GM18526 (cell line): ENCODE data around the gene ETV5.

Experiments
- POLR2A ChIP-seq: IDR thresholded peaks from 3 replicates; pipeline ENCODE4 v1.6.1; 2011; ENCODE audit not compliant: insufficient read length; ENCODE audit errors: extremely low read depth

Gene ETV5

DNA sequence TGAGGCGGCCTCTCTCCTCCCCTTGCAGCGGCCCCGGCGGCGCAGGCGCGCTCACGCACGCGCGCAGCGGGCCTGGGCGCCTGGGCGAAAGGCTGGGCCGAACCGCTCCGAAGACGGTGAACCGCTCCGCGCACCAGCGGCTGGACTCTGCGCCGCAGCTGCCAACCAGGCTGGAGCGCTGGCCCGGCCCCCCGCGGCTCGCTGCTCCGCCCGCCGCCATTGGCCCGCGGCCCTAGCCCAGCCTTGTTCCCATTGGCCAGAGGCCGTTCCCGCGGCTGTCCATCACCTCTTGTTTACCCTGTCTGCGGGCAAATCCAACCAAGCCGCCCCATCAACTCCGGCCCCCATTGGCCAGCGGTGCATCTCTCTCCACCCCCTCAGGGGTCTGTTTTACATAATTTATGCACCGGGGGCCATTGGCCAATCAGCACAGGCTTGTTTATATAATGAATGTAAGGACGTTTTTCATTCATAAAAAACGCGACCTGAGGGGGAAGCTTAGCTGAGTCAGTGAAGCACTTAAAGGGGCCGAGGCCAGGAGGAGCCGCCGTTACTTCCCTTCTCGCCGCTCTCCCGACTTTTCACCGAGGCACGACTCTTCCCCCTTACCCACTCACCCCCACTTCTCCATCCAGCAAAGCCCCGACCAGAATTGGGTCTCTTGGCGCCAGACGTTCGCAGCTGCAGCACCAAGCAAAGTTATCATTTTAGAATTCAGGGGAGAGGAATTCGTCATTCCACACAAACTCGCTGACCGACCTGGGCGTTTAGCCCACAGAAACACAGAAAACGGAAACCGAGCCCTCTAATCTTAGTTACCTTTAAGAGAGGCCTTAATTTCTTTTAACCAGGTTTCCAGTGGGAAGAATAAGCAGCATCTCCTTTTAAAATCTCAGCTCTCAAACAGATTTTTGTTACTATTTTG lies at the start of gene ETV5:
Gene ETV5, minus strand, starts transcription at position 149 of the 925 bp plus-strand sequence. CDS start 3,221 bp downstream, outside the sequence.
- TF ChIP-seq POLR2A: peak; percentile 43

DNA sequence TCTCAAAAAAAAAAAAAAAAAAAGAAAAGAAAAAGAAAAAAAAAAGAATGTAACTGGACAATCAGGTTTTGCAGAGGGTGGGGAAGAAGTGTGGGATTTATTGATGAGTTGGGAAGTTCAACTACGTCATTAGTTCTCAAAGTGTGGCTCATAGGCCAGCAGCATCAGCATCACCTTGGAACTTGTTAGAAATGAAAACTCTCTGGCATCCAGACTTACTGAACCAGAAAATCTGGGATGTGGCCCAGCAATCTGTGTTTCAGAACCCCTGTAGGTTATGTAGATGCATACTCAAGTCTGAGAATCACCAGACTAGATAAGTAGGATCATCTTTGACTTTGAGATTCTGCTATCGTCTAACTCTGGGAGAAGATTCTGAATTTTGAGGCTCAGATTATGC lies 45.8 kb upstream of the ETV5 start:
- TF ChIP-seq POLR2A: no peak

DNA sequence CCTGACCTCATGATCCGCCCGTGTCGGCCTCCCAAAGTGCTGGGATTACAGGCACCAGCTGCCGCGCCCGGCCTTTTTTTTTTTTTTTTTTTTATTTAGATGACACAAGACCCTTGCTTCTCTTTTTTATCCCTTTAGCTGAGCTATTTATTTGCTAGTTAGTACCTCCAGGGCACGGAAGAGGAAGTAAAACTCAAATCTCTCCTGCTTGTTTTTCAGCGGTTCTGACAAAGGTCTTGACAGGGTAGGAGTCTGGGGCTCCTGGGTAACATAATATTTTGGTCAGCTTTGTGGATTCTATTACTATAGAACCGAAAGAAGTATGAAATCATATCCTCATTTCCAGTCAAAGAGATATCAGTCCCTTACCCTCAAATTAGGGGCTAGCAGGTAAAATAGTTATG lies 44.0 kb upstream of the ETV5 start:
- no peak for TF ChIP-seq POLR2A

DNA sequence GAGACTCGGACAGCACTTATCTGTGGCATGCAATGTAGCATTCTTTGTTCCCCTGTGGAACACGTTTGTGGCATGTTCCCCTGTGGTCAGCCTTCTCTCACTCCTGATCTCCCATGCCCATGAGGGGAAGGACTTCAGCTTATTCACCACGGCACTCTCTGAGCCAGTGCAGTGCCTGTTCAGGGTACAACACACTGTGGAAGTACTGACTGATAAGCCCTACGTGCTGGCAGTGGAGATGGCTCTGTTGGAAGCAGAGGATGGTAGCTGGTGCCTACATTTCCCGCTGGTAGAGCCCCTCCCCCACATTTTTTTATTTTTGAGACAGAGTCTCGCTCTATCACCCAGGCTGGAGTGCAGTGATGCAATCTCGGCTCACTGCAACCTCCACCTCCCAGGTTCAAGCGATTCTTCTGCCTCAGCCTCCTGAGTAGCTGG lies 43.5 kb upstream of the ETV5 start:
- TF ChIP-seq POLR2A: no peak

DNA sequence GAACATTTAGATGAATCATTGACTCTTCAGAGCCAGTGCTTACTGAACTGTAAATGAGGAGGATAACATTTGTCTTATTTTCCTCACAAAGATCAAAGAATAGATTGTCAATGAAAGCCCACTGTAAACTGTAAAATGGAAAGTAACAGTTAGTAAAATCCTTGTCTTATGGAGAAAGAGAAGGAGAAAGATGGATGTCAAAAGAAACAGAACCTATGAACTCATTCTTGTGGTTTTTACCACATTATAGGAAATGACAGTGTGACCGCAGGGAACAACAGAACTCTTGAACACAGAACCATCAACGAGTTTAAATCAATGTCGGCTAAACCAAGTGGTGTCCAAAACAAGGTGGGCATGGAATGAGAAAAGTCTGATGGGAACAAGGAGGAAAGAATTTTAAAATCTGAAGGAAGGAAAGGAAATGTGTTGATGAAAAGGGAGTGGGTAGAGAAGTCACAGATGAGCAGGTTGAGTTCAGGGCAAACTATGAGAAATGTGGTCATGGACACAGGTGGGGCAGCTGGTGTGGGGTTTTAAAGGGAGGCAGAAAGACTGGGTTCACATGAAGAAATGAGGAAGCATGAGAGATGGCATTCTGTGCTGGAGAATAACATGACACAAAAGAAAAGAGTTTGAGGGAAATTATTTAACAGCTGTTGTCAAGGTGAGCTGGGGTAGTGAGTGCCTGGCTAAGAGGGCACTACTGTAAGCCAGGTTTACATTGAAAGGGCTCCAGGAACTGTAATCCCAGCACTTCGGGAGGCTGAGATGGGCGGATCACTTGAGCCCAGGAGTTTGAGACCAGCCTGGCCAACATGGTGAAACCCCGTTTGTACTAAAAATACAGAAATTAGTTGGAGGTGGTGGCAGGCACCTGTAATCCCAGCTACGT lies 42.4 kb upstream of the ETV5 start:
- TF ChIP-seq POLR2A: no peak

DNA sequence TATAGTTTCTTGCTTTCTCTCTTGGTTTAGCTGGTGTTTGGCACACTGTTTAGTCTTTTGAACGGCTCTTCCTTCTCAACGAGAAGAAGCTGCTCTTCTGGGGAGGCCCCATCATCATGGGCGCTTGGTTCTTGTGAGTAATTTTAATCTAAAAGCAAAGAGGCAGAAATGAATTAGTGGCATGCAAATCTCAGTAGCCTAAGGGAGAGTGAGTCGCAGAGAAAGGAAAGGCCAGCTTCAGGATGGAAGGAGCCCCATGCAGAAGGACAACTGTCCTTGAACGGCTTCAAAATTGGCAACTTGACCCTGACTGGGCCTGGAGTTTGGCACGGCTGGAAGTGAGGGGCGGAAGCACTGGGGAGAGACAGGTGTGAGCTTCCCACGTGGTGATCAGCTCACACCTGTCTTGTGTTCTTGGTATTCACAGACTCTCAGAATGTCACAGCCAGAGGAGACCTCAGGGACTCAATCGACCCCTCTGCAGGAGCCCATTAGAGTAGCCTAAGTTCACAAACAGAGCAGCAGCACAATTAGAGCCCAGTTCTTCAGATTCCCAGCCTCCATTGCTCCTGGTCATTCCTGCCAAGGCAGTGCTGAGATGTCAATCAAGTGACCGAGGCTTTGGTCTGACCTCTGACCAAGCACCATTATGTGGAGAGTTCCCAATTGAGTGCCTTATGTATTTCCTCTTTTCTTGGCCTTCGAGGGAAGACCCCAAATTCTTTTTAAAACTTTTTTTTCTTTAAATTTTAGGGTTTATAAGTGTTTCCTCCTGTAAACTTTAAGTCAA lies 41.3 kb upstream of the ETV5 start:
- TF ChIP-seq POLR2A: no peak

DNA sequence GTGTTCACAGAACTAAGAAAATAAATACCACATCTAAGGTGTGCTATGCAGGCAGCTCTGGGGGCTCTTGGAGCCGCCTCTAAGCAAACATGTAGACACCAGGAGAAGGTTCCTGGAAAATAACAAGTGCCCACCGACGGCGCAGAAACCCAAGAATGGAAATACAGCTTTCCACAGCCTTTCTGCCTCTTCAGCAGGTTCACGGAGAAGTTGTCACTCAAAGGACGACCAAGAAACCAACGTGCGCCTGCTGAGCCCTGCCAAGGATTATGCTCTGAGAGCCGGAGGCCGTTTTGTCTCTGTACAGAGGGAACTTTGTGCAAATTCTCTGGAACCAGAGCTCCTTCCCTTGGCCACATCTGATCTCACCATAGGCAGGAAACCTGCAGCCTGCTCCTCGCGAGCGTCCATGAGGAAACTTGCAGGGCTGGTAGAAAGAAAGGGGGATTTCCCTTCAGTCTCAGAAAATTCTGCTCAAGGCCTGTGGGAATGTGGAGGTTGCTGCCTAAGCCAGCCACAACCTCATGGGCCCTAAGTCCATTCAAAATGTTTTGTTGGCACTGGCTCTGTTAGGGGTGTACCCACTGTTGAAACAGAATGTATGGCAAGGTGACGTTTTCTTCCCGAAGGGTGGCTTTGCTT lies 40.6 kb upstream of the ETV5 start:
- TF ChIP-seq POLR2A: no peak

DNA sequence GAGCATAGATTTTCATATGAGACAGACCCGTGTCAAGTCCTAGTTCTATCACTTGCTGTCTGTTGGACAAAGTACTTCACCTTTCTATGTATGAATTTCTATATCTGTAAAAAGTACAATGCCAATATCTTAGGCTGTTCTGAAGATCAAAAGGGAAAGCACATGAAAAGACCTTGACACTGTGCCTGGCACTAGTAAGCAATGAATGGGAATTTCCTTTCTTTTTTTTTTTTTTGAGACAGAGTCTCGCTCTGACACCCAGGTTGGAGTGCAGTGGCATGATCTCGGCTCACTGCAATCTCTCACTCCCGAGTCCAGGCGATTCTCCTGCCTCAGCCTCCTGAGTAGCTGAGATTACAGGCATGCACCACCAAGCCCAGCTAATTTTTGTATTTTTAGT lies 35.4 kb upstream of the ETV5 start:
- no peak for TF ChIP-seq POLR2A

DNA sequence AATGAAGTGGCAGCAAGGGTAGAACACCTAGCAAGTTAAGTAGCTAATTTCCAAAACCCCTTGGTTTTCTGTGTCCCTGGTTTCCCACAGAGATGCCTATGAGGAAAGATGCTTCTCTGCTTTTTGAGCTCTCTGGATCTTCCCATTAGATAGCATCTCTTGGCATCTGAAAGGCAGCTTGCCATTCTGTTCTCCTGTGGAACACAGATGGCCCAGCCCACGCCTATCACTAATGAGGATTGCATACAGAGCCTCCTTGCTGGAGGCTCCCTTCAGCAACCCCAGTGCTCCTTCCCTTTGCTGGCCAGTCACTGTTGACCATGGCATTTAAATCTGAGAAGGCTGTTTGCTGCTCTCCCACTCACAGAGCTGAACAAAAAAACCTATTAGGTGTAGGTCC lies 34.4 kb upstream of the ETV5 start:
- TF ChIP-seq POLR2A: no peak

DNA sequence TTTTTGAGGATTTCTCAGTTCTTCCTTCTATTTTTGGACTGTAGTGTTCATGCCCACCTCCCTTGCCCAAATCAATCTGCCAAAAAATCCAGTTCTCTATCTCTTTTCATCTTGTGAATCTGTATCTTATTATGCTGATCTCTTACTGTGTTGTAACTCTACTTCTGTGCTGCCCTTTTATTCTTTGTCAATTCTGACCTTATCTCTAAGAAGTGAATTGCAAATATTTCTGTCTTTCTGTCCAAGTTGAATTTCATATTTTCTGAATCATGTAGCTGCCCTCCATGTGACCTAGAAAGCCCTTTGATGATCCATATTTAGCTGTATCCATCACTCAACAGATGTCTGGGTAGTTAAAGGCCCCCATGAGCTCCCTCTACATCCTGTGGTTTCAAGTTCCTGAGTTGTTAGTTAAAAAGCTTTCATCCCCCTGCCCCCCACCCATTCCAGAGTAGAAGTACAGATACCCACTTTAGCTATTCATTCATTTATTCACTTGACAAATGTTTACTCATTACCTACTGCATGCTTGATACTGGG lies 33.6 kb upstream of the ETV5 start:
- no peak for TF ChIP-seq POLR2A

DNA sequence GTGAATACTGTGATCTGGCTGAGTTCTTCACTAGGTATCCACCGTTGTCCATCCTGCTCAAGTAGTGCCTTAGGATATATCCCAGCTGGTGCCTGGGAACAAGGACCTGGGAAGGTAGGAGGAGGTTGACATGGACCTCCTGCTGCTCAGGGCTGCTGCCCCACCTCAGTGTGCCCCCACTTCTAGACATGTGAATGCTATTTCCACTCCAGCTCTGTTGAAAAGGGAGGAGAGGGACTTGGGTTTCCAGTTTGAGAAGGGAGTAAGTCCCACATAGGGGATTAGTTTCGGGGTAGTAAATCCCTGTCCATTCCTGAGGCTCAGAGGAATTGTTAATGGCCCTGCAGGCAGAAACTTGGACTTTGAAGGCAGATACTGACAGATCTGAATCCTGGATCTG lies 32.9 kb upstream of the ETV5 start:
- no peak for TF ChIP-seq POLR2A

DNA sequence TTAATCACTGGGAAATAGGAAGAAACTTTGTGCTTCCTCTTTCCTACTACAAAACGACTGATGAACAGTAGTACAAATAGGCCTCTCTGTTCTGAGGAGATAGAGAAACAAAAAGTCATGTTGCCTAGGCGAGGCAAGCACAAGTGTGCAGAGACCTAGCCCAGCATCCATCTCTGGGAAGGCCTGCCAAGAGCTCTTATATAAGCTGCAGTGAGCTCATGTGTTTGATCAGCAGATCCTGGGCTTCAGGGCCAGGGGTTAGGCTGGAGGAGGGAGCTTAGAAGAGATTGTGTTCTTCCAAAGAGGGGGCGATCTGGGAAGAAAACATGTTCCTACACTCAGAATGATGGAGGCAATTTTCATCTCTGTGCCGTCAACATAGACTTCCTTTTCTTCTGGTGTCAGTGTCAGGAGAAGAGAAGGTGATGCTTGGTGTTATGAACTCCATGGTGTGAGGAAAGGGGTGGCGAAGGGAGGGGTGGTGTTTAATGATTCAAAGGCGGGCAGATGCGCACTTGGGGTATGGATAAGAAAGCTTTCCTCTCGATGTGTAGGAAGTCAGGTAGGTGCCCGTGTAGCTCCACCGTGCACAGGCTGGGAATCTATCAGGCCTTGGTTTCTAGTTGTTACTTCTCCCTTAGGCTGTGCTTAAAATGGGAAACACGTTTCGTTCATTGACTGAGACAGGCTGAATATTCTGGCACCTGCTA lies 29.5 kb upstream of the ETV5 start:
- no peak for TF ChIP-seq POLR2A

DNA sequence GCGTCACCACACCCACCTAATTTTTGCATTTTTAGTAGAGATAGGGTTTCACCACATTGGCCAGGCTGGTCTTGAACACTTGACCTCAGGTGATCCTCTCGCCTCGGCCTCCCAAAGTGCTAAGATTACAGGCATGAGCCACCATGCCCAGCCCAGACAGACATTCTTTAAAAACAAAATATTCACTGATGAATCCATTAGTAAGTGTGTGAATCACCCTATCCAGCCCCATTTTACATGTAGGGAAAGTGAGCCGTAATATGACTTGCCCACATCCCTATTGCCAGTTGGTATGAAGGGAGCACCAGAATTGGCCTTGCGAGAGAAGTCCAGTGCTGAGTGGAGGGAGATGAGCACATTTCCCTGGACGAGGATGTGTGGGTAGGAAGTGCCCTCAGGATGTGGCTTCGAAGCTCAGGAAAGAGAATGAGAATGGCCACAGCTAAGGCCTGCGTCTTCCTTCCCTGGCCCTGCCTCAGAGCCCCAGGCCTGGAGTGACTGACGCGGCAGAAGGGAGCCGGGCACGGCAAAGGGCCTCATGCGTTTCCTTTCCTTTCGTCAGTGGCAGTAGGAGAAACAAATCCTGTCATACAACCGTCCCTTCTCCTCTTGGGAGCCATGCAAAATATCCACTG lies 28.3 kb upstream of the ETV5 start:
- TF ChIP-seq POLR2A: no peak
